Heart right ventricle (tissue), 16 donors: Measurements from ENCODE around the gene SIGLEC7. TPM values are rescaled to one million over a fixed set of nuclear protein-coding genes. Genes with fewer than 3 reads are reported as not detected.

ENCODE experiments used
- ATAC-seq, 8 donors: fragments of 200-7000 bp; cut with Tn5 transposase; one replicate each; pipeline ENCODE4 v1.9.1; 2020; ENCODE audit warnings: mild to moderate bottlenecking in 8 of 8, moderate library complexity in 8 of 8, moderate number of reproducible peaks in 1 of 8
- DNase-seq, 2 donors: peaks; one replicate each; pipeline ENCODE4 v3.0.0-alpha.2; 2020
- H3K27ac ChIP-seq, 10 donors: fragments of 200-600 bp; sonication (generic) in 2 of 10; one replicate each; pipeline versions ENCODE4 v1.5.0 to v1.8.0; 2020 to 2022; ENCODE audit warnings: mild to moderate bottlenecking in 3 of 10
- H3K27me3 ChIP-seq, 7 donors: fragments of 200-600 bp; one replicate each; pipeline ENCODE4 v1.8.0; 2021 to 2022; ENCODE audit warnings: mild to moderate bottlenecking in 2 of 7
- H3K36me3 ChIP-seq, 9 donors: fragments of 200-600 bp; sonication (generic) in 1 of 9; one replicate each; pipeline versions ENCODE4 v1.5.0 to v1.8.0; 2020 to 2022; ENCODE audit warnings: mild to moderate bottlenecking in 2 of 9
- H3K4me1 ChIP-seq, 9 donors: fragments of 200-600 bp; sonication (generic) in 1 of 9; one replicate each; pipeline versions ENCODE4 v1.5.0 to v1.8.0; 2020 to 2022; ENCODE audit warnings: mild to moderate bottlenecking in 4 of 9
- H3K4me3 ChIP-seq, 10 donors: fragments of 200-600 bp; sonication (generic) in 2 of 10; one replicate each; pipeline versions ENCODE4 v1.5.0 to v1.8.0; 2020 to 2022; ENCODE audit warnings: mild to moderate bottlenecking in 7 of 10, moderate library complexity in 2 of 10
- H3K9me3 ChIP-seq, 11 donors: fragments of 200-600 bp in 10 of 11; sonication (generic) in 2 of 11; one replicate each; pipeline versions ENCODE4 v1.5.0 to v1.8.0; 2013 to 2022; ENCODE audit warnings: mild to moderate bottlenecking in 2 of 11, control low read depth in 1 of 11, moderate library complexity in 1 of 11
- WGBS, 2 donors: extraction: QIAGEN DNeasy Blood & Tissue Kit; methylation state at CpG; one replicate each; pipeline ENCODE4 v1.1.7; 2013; ENCODE audit warnings: inconsistent platforms in 1 of 2; 5-methylcytosine and 5-hydroxymethylcytosine counted together
- intact Hi-C, 10 donors: fragments of 100-400 bp; cut with DNase I; formaldehyde crosslinking; loops; one replicate each; pipeline versions ENCODE4 v1.11.1 to v1.14.2; 2022
- polyA plus RNA-seq, 2 donors: library from polyadenylated mRNA; stranded (reverse); fragments of 200-250 nt; gene quantifications; one replicate each; pipeline ENCODE4 v1.2.3, GENCODE V29; 2013
- total RNA-seq, 10 donors: library from RNA; stranded (reverse); fragmentation: NEBNext Ultra II Directional in 3 of 10; extraction: Animal tissue kit (Norgen Biotek cat#: 25700) in 3 of 10; gene quantifications; one replicate each; pipeline versions ENCODE4 v1.2.1 to v1.2.4, GENCODE V29; 2021 to 2023
- TF ChIP-seq, protein P1 (sequence below), 9 donors: fragments of 200-600 bp; sonication (generic) in 2 of 9; IDR thresholded peaks; one replicate each; pipeline versions ENCODE4 v1.5.0 to v1.8.0; 2021 to 2022; ENCODE audit warnings: antibody characterized with exemption in 9 of 9, mild to moderate bottlenecking in 5 of 9, moderate library complexity in 1 of 9
- donor health status: Arrhythmogenic right ventricular cardiomyopathy.
- donor health status: ischemic (EF 13 %, LVEDD 7.1; RV severe dilation, severe dysfunction).
- donor health status: healthy with polysubstance abuse.
- donor health status: DM: no; HTN: yes; CAD: no.
- donor health status: DM: no; HTN: no; CAD: no.
- donor health status: ischemic (EF 25% LVEDD 6.9; RV normal size, moderate dysfunction).
- donor health status: ischemic (EF 25% LVEDD 5.7; RV mildly dilated, moderate dysfunction).
- donor health status: healthy.
- donor health status: DM: yes; HTN: yes; CAD: no.
- donor health status: Ischemic cardiomyopathy.
- donor health status: ischemic (EF 35%, LVEDD 5.7; RV mildly dilated, moderate dysfunction).
- donor health status: nonischemic (EF 11% LVEDD 7.7; RV severe dilation, severe dysfunction).
- donor health status: DM: yes; HTN: yes; CAD: no.
- donor health status: PGD.
- donor health status: ischemic (EF 29% LVEDD 5.4; RV normal size, mild dysfunction).
- donor health status: nonischemic (EF 23%, LVEDD 6.1; RV moderate dilation, normal function).

SIGLEC7 gene
- total and polyA plus RNA-seq, 12 donors = 0.15 to 2.9 (median 0.65) TPM; not detected in 2

DNA sequence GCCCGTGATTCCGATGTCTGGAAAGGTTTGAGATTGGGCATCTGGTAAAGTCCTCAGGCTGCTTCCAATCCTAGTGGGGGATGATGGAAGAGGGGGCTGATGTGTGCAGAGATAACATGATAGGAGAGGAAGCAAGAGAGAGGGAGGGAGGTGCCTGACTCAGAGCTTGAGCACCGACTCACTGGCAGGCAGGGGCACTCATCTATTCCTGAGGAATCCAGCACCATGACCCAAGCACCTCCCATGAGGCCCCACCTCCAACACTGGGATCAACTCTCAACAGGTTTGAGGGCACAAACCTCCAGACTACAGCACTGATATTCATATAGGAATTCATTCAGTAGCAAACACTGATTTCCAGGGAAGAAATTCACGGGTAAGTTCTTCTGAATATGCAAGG is 23.0 kb upstream of the SIGLEC7 start:
- Histone ChIP-seq H3K4me3 (no peak overlapping the region), H3K36me3 (no peaks in the 10 kb centered on the region), H3K27me3 (peaks cover 0 to 29% (median 10%) of the 10 kb centered on the region in 7 donors), H3K9me3 (no peaks in the 10 kb centered on the region), H3K4me1 (peaks cover 0 to 65% (median 0%) of the 10 kb centered on the region in 9 donors), H3K27ac (peak overlapping the region in 1 of 10 donors; percentile 94)
- no peak for DNase-seq
- intact Hi-C loops = no loop called here
- TF ChIP-seq, protein P1, sequence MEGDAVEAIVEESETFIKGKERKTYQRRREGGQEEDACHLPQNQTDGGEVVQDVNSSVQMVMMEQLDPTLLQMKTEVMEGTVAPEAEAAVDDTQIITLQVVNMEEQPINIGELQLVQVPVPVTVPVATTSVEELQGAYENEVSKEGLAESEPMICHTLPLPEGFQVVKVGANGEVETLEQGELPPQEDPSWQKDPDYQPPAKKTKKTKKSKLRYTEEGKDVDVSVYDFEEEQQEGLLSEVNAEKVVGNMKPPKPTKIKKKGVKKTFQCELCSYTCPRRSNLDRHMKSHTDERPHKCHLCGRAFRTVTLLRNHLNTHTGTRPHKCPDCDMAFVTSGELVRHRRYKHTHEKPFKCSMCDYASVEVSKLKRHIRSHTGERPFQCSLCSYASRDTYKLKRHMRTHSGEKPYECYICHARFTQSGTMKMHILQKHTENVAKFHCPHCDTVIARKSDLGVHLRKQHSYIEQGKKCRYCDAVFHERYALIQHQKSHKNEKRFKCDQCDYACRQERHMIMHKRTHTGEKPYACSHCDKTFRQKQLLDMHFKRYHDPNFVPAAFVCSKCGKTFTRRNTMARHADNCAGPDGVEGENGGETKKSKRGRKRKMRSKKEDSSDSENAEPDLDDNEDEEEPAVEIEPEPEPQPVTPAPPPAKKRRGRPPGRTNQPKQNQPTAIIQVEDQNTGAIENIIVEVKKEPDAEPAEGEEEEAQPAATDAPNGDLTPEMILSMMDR (IDR thresholded peaks at IDR 0.05) = no peak
- ATAC-seq = no peak
- 44 to 47% methylated on average over 4 of the region's 4 CpGs for WGBS, 2 donors

DNA sequence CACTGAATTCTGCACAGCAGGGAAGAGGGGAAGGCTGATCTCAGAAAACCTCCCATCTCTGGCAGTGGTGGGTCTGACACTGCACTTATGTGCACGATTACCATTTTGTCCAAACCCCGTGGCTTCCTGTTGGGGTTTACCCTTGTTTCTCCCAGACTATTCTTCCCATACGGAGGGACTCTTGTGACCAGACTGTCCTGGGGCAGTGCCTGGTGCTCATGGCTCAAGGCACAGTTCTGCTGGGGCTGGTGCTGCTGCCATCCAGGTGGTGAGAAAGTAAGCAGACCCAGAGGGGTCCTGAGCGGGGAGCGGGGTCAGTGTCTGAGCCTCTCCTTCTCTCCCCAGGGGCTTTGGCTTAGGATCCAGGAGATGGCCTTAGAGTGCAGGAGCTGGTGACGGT is 22.5 kb upstream of the SIGLEC7 start:
- TF ChIP-seq, protein P1 (IDR thresholded peaks at IDR 0.05) = no peak
- Histone ChIP-seq H3K36me3 (no peaks in the 10 kb centered on the region), H3K27me3 (peaks cover 0 to 32% (median 12%) of the 10 kb centered on the region in 7 donors), H3K4me1 (peaks cover 0 to 68% (median 0%) of the 10 kb centered on the region in 9 donors), H3K9me3 (no peaks in the 10 kb centered on the region), H3K4me3 (no peak overlapping the region), H3K27ac (peak overlapping the region in 1 of 10 donors; percentile 94)
- 78 to 80% methylated on average over 6 of the region's 6 CpGs for WGBS, 2 donors
- DNase-seq (no peak), ATAC-seq (no peak)
- intact Hi-C loops = no loop called here

GRCh38 chr19:51120160-51120559 is 21.9 kb upstream of the SIGLEC7 start:
- ATAC-seq = no peak
- H3K4me3 ChIP-seq = no peak overlapping the region
- H3K9me3 ChIP-seq = no peaks in the 10 kb centered on the region
- H3K27me3 ChIP-seq = peaks cover 0 to 30% (median 14%) of the 10 kb centered on the region in 7 donors
- peak overlapping the region in 1 of 10 donors; percentile 94 for H3K27ac ChIP-seq
- whole genome bisulfite sequencing, 2 donors = 91 to 92% methylated on average over 6 of the region's 6 CpGs
- TF ChIP-seq, protein P1 (IDR thresholded peaks at IDR 0.05) = no peak
- intact Hi-C loops = no loop called here
- peaks cover 0 to 68% (median 0%) of the 10 kb centered on the region in 9 donors for H3K4me1 ChIP-seq
- no peaks in the 10 kb centered on the region for H3K36me3 ChIP-seq
- no peak for DNase-seq

DNA sequence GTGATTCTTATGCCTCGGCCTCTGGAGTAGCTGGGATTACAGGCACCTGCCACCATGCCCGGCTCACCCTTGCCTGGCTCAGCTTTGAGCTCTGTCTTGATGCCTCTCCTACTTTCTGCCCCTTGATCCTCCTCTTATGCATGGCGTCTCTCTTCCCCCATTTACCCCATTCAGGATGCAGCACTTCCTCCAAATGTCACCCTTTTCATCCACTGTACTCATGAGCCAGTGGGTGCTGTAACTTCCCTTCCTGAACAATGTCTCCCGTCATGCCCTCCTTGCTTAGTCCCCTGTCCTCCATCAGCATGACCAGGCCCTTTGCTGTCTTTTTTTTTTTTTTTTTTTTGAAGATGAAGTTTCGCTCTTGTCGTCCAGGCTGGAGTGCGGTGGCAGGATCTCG is 20.8 kb upstream of the SIGLEC7 start:
- no peaks in the 10 kb centered on the region for H3K9me3 ChIP-seq
- TF ChIP-seq, protein P1 (IDR thresholded peaks at IDR 0.05) = no peak
- H3K27ac ChIP-seq = peak overlapping the region in 1 of 10 donors; percentile 94
- H3K36me3 ChIP-seq = no peaks in the 10 kb centered on the region
- intact Hi-C loops = no loop called here
- ATAC-seq = peak in 2 of 8 donors; percentile 18 to 22
- 89 to 95% methylated on average over 8 of the region's 8 CpGs for WGBS, 2 donors
- peaks cover 0 to 30% (median 13%) of the 10 kb centered on the region in 7 donors for H3K27me3 ChIP-seq
- DNase-seq = no peak
- H3K4me3 ChIP-seq = no peak overlapping the region
- H3K4me1 ChIP-seq = peaks cover 0 to 67% (median 0%) of the 10 kb centered on the region in 9 donors
